Activated T-cell treated with anti-CD3 and anti-CD28 coated beads for 1 hour (primary cell): Measurements from ENCODE around the gene IDE.

Experiments used
- DNase-seq: peaks from one replicate; pipeline ENCODE4 v3.0.0-alpha.2; 2020; ENCODE audit warnings: low read depth

IDE gene

DNA sequence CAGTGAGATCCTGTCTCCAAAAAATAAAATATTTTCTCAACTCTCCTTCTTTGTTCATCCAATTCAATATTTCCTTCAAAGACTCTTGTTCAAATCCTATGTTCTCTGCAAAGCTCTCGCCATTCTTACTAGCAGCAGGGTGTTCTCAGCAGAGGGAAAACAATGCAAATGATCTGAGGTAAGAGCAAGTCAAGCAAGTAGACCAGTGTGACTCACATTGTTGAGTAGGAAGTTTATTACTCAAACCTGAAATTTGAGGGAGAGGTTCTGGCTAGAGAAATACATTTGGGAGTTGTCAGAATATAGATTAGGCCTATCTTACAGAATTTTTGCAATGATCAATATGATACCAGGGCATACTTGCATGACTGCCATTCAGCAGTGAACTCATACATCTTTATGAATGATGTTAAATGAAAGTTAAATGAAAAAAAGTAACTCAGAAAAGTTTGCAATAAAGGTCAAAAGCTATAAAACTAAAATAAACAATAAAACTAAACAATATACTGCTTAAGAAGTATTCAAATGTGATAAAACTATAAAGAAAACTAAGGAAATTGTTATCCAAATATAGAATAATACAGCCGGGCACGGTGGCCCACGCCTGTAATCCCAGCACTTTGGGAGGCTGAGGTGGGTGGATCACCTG is 5.8 kb downstream of the IDE start:
- no peak for DNase-seq

- DNase-seq, result no peak
These were observed 11.5 kb downstream of the IDE start for GRCh38 chr10:92562424-92562823.

DNA sequence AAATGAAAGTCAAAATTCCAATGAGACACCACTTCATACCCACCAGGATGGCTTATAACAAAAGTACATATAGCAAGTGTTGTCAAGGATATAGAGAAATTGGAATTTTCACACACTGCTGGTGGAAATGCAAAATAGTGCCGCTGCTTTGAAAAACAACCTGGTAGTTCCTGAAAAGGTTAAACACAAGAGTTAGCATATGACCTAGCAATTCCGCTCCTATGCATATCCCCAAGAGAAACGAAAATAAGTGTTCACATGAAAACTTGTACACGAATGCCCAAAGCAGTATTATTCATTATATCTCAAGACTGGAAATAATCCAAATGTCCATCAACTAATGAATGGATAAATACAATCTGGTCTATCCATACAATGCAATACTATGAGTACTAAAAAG is 14.8 kb downstream of the IDE start:
- DNase-seq, result no peak

- no peak for DNase-seq
These were observed 19.9 kb downstream of the IDE start for GRCh38 chr10:92553959-92554358.

- DNase-seq, result no peak
These were observed 21.6 kb downstream of the IDE start for GRCh38 chr10:92552310-92552709.

DNA sequence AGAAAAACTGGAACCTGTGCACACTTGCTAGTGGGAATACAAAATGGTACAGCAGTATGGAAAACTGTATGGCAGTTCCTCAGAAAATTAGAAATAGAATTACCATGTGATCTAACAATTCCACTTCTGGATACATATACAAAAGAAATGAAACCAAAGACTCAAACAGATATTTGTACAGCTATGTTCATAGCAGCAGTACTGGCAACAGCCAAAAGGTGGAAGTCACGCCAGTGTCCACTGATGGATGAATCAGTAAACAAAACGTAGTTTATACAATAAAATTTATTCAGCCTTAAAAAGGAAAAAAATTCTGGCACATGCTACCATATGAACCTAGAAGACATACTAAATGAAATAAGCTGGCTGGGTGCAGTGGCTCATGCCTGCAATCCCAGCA is 23.0 kb downstream of the IDE start:
- no peak for DNase-seq

DNA sequence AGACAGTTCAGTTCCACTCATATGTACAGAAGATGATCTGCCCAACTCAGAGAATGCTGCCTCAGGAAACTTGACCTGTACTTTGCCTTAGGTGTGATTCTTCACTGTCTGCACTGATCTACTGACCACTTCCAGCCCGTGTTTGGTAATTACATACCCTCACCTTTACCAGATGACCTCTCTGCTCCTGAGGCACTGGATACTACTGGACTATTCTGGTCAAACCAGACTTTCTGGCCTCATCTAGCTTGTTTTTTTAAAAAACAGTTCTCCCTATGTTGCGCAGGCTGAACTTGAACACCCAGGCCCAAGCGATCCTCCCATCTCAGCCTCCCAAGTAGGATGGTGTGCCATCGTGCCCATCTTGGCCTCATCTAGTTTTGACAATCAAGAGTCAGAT is 26.2 kb downstream of the IDE start:
- DNase-seq, result no peak

- DNase-seq, result no peak
These were observed 28.3 kb downstream of the IDE start for GRCh38 chr10:92545556-92545955.

GRCh38 chr10:92544296-92544695 is 29.6 kb downstream of the IDE start:
- DNase-seq, result no peak

- DNase-seq, result no peak
These were observed 31.4 kb downstream of the IDE start for GRCh38 chr10:92542458-92542857.

DNA sequence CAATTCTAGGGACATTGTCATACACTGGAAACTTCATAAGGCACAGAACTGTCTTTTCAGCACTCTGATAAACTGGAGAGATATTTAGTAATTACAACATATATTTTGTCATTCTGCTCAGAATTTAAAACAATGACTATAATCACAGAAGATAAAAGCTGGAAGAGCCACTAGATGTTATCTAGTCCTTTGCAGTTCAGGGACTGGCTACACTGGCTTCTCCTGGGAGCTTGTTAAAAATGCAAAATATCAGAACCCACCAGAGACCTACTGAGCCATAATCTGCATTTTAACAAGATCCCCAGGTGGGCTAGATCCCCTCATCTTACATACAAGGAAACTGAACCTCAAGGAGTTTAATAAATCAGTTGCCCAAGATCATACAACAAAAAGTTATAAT is 32.3 kb downstream of the IDE start:
- no peak for DNase-seq

- no peak for DNase-seq
These were observed 35.5 kb downstream of the IDE start for GRCh38 chr10:92538231-92538958.

- DNase-seq, result no peak
These were observed 42.9 kb downstream of the IDE start for GRCh38 chr10:92530891-92531535.

- no peak for DNase-seq
These were observed 43.5 kb downstream of the IDE start for GRCh38 chr10:92530421-92530820.

DNA sequence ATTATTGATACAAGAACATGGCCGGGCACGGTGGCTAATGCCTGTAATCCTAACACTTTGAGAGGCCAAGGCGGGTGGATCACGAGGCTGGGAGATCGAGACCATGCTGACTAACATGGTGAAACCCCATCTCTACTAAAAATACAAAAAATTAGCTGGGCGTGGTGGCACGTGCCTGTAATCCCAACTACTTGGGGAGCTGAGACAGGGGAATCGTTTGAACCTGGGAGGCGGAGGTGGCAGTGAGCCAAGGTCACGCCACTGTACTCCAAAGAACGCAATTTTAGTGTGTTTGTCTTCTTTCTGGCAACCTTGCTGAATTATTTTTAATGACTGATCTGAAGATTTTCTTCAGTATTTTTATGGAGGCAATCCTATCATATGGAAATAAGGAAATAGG is 46.2 kb downstream of the IDE start:
- no peak for DNase-seq

DNA sequence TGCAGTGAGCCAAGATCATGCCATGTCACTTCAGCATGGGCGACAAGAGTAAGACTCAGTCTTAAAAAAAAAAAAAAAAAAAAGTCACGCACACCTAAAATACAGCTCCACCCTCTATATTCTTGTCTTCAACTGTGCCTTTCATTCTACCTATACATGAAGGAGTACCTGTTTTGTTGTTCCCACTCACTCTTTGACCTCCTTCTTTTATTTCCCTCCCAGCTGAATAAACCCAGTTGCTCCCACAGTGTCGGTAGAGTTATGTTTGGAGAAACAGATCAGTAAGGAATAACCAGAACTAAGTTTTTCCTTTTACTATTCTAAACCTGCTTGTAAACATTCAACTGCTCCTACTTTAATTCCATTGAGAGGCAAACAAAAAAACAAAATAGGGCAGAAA is 50.3 kb downstream of the IDE start:
- no peak for DNase-seq

- peak; percentile 54 for DNase-seq
These were observed 56.7 kb downstream of the IDE start for GRCh38 chr10:92517034-92517655.

DNA sequence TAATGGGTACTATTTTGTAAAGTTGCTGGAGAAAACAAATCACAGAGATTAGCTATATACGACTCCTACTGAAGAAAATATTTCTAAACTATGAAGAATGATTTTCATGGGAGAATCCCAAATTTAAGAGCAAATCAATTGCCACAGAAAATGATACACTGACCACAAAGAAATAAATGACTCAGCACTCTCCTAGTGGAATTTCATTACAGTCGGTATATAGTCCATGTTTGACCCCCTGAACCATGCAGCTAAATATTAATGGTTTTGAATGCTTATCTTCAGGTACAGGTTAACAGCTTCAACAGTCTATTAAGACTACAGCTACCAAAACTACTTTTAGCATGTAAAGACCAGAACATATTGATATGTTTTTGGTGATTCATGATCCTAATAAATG is 65.0 kb downstream of the IDE start:
- no peak for DNase-seq

GRCh38 chr10:92506336-92506735 is 67.6 kb downstream of the IDE start:
- no peak for DNase-seq

GRCh38 chr10:92505044-92505443 is 68.8 kb downstream of the IDE start:
- no peak for DNase-seq

DNA sequence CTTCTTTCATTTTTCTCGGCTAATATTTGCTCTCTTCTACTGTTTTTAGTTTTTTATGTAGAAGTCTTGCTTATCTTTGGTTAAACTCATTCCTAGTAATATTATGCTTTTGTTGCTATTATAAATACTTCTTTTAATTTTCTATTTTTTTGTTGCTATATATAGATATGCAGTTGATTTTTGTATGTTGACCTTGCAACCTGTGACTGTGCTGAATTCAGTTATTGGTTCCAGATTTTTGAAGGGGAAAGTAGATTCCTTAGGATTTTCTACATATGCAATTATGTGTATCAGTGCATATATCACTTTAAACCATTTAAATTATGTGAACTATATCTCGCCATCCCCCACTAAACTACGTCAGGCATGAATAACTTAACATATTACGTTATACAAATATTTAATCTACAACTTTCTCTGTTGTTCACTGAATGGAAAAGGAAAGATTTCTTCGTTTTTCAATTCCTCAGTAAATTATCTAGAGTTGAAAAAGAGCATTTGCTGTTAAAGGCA is 71.5 kb downstream of the IDE start:
- no peak for DNase-seq

- DNase-seq, result no peak
These were observed 80.5 kb downstream of the IDE start for GRCh38 chr10:92493362-92493761.

DNA sequence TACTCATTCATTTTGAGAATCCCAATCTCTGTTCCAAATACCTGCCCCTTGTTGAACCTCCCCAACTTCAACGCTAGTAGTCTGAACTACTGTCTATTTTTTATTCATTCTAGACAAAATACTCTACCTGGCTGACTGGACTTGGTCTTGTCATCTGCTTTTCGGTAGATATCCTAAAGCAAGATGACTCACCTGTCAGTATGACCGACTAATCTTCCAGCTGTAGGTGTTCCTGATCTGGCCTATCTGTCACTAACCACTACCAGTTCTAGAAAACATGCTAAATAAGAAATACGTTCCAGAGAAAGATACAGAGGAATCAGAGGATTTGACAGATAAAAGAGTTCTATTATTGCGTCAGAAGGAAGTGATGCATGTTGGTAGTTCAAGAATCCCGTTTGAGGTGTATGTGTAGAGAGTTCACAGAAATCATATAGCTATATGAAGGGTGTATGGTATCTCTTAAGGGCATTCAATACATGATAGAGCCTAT is 81.1 kb downstream of the IDE start:
- DNase-seq, result no peak
